Activated T-cell treated with anti-CD3 and anti-CD28 coated beads, Interleukin-2, amount 50 U/mL, for 48 hours (primary cell): Measurements from ENCODE around the gene VTI1A.
"Not testable (repeated sequence)": the region's sequence is repeated elsewhere in the genome, so short reads cannot be mapped to it uniquely, and the experiment has no call there.

Experiments
- DNase-seq, 2 experiments: peaks; one replicate each; pipeline ENCODE4 v3.0.0-alpha.2; 2020

Gene VTI1A

DNA sequence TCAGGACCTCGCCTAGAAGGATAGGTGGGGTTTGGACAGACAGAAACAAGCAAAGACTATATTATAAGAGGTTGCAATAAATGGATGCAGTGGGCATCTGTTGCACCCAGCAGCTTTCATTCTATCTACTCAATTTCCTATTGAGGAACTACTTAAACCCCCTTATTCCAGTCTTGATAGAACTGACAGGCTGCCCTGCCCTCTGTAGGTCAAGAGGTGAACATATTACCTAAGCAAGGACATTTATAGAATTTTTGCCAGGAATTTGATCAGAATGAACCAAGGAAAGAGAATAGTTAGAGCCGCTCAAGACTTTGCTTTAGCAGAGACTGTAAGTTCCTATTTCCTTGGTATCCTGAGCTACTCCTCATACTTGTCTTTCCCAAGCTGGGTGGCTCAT, 9.5 kb downstream of the VTI1A start:
- no peak for DNase-seq

DNA sequence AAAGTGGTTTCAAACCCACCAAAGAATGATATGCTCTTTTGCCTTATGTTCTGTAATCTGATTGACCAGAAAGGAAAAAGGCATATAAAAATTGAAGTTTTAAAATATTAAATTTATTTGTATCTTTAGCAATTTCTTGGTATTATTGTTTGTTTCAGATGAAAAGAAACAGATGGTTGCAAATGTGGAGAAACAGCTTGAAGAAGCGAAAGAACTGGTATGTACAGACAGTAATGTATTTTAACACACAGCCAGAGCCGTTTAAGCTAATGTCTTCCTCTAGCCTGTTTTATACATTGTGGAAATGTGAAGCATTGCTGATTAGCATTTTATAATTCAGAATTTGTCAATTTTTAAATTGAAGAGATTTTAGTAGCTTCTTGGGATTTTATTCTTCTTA, 13.4 kb downstream of the VTI1A start:
- DNase-seq = no peak

DNA sequence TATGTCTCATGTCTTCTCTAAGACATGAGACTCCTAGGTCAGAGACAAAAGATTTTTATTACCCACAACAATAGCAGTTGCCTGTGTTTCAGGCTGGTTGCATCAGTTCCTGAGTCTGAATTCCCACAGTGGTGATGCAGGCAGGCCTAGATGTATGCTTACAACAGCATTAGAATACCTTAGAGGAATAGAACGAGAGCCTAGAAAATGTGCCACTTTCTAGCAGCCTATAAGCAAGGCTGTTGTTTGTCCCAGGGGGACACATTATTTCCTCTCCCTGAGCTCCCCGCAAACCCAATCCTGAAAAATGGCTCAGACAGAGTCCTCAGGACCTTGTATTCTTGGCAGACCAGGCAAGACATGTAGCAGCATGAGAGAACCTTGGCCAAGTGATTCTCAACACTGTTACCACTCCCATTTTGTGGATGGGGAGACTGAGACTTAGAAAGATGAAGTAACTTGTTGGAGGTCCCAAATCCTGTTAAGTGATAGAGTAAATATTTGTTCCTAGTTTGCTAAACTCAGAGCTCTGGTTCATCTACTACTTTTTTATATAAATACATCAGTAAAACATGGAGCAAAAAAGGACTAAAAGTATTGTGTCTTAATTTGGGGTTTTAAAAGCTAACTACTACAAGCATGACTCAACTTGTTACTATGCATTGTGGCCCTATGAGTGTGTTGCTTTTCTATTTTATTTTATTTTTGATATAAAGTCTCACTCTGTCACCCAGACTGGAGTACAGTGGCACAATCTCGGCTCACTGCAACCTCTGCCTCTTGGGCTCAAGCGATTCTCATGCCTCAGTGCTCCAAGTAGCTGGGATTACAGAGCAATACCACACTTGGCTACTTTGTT, 14.2 kb downstream of the VTI1A start:
- peak; percentile 35 to 50 for DNase-seq

DNA sequence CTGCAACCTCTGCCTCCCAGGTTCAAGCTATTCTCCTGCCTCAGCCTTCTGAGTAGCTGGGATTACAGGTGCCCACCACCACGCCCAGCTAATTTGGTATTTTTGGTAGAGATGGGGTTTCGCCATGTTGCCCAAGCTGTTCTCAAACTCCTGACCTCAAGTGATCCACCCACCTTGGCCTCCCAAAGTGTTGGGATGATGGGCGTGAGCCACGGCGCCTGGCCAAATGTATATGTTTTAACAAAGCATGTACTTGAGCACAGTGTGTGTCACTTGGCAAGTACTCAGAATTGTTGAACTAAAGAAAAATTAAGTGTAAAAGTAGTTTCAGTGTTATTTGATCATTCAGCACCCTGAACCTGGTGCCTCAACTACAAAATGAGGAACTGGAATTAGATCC, 17.1 kb downstream of the VTI1A start:
- not testable (repeated sequence) for DNase-seq

DNA sequence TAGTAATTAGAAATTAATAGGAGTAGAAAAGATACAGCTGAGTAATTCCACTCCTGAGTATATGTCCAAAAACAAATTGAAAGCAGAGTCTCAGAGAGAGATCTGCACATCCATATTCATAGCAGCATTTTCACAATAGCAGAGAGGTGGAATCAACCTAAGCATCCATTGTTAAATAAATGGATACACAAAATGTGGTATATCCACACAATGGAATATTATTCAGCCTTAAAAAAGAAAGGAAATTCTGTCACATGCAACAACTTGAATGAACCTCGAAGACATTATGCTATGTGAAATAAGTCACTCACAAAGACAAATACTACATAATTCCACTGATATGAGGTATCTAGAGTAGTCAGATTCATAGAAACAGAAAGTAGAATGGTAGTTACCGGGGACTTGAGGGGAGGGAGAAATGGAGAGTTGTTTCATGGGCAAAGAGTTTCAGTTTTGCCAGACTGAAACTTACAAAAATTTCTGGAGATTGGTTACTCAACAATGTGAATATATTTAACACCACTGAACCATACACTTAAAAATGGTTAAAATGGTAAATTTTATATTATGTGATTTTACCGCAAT, 18.4 kb downstream of the VTI1A start:
- DNase-seq = no peak

DNA sequence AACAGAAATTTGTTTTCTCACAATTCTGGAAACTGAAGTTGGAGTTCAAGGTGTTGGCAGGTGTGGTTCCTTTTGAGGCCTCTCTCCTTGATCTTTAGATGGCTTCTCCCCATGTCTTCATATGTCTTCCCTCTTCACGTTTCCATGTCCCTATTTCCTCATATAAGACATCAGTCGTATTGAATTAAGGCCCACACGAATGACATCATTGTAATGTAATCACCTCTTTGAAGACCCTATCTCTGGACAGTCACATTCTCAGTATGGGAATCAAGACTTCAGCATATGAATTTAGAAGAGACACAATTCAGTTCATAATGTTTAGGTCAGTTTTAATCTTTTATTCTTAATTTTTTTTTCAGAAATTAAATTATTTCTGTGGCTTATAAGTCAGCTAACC, 19.8 kb downstream of the VTI1A start:
- no peak for DNase-seq

DNA sequence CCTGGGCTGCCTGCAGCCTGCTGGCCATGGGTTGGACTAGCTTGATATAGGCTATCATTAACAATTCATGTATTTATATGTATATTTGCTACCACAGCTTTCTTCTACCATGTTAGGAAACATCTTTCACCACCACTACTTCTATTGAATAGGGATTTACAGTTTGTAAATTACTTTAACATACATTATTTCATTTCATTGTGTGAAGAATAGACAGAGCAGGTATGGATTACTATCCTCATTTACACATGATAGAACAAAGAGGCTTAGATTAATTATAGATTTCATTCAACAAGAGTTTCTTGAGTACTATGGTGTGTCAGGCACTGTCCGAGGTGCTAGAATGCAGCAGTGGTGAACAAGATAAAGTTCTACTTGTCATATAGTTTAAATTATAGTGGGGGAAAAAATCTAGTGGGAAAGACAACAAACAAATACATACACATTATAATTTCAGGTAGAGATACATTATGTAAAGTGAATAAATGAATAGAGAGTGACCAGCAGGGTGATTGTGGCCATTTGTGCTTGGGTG, 20.6 kb downstream of the VTI1A start:
- DNase-seq = no peak

DNA sequence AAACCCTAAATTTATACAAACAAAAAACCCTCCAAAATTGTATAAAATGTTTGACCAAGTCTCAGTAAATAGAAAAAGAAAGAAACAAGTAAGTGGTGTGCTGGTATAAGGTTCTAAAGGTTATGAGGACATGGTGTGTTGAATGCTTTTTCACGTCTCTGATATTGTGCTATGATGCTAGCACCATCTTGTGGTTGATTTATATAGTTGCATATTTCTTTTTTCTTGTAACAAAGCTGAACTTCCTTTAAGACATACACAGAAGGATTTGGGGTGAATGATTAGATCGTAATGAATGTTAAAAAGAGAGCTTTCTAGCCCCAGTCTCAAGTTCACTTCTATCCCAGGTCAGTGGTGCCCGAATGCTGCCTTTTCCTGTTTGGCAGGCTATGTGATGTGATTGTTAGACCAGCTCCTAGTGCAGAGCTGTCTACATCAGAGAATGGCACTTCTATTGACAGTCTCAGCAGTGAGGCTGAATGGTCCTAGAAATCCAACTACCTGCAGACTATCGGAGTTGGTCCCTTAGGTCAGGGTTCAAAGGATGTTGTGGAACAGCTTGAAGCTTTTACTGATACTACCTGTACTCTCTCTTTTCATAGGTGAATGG, 25.0 kb downstream of the VTI1A start:
- peak in 1 of 2 experiments; percentile 24 for DNase-seq

DNA sequence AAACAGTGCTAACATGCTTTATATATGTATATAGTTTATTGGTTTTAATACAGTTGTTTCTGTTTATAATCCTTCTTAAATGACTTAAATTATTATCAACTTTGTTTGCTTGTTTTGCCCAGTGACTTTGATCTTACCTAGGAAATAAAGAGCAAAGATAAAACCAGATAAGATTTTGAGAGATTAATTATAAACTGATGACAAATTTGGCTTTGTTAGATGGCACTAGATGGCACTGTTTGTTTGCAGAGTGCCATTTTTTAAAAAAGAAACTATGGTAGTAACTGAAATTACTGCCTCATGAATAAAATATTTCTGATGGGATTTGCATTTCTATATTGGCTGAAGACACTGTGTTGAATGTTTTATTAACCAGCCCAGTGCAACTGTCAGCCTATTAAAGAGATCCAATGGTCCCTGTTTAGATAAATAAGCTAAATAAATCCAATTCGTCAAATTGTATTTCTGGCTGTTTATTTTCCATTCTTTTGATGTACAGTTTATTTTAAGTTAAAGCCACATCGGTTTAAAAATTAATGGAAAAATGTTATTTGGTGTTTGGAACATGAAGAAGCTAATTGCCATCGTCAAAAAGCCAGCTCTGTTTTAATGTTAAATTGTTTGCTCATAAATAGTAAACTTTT, 28.7 kb downstream of the VTI1A start:
- no peak for DNase-seq

DNA sequence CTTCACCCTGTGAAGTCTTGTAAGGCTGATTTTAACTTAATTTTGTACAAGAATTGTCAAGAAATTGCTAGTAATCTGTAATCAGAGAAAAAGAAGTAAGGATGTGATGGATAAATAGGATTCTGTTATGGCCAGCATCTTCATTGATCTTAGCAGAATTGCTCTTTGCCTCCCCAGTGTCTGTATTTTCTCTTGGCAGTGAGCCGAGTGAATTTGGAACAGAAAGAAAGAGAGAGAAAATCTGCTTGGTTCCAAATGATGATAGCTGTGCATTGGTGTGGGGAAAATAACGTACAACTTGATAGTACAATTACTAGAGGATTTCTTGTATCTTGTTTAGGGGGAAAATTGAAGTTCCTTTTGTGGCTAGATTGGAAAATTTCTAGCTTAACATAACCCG, 34.6 kb downstream of the VTI1A start:
- DNase-seq = no peak

DNA sequence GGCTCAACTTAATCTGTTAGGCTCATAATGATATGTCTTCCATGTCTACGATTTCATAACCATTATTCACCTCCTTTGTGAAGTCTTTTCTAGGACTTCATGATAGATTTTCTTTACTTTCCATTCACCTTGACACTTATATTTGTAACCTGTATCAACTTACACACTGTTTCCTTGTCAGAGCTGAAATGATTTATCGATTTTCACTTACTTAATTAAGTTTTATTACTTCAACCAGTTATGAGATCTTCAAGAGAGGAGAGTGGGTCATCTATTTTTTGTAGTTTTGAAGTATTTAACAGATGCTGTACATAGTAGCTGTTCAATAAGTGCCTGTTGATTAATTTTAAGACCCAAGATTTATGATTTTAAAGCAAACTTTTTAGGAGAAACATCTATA, 37.4 kb downstream of the VTI1A start:
- DNase-seq = no peak

DNA sequence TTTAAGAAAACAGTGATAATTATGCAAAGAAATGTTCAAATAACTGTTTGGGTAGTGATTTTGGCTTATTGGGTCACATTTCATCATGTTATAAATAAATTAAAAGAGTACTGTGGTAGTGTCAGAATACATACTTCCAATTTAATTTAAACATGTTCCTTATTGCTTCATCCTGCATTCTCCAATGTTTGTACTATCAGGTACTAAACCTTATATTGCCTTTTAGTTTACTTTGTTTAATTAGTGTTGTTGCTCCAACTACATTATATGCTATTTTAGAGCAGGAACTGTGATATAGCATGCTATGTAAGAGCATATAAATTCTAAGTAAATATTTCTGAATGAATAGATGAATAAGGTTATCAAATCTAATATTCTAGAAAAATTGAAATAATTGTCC, 40.9 kb downstream of the VTI1A start:
- DNase-seq = no peak

DNA sequence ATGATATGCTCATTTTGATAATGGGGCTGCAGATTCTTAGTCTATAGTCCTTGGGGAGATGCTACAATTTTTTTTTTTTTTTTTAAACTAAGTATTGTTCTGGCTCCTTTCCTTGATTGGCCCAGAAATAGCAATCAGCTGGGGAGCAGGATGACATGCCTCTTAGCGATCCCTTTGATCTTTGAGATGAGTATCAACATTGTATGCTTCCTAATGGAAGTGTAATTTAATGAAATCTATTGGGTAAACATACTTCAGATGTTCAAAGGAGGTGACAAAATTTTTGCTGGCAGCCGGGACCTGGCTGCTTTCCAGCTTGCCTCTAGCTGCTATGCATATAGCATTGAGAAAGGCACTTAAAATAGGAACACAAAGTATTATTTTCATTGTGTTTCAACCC, 43.5 kb downstream of the VTI1A start:
- DNase-seq = no peak

DNA sequence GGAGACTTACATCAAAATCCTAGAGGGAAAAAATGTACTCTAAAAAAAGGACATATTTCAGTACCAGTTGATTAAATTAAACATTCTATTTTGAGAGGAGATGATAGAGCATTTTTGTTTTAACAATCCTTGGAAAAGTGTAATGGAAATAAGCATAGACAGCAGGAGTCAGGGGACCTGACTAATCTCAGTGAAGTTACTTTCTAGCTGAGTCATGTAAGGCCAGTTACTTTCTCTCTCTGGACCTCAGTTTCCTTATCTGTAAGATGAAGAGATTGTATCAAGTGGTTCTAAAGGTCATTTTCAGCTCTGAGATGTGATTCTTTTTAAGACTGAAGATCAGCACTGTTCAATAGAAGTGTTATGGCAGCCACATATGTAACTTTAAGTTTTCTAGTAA, 44.1 kb downstream of the VTI1A start:
- no peak for DNase-seq

DNA sequence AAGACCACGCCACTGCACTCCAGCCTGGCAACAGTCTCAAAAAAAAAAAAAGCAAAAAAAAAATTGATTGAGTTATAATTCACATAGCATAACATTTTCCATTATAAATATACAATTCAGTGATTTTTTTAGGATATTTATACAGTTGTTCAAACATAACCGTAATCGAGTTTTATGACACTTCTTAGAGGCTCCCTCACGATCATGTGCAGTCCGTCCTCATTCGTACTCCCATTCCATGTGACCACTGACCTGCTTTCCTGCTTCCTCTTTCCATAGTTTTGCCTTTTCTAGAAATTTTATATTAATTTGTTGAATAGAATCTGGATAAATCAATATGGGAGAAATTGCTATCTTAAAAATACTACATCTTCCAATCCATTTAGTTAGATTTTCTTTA, 45.7 kb downstream of the VTI1A start:
- no peak for DNase-seq

DNA sequence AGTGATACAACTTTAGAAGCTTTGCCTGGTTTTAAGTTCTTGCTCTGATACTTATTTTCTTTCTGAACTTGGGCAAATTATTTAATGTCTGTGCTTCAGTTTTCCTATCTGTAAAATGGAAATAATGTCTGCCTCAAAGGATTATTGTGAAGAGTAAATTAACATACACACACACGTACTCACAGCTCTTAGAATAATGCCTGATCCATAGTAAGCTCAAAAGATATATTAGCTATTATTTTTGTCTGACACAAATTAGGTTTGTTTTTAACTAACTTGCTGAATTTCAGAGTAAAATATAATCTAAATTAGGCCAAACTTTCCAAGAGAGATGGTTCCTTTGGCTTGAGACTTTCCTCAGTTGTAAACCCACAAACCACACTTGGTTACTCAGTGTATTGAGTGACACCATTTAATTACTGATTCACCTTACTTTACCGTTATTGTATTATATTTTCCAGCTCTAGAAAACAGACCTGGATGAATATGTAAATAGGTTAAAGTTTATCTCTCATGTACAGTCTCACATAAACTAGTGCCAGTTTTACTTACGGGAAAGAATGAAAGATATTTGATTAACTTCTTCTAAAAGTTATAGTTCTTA, 50.4 kb downstream of the VTI1A start:
- no peak for DNase-seq

DNA sequence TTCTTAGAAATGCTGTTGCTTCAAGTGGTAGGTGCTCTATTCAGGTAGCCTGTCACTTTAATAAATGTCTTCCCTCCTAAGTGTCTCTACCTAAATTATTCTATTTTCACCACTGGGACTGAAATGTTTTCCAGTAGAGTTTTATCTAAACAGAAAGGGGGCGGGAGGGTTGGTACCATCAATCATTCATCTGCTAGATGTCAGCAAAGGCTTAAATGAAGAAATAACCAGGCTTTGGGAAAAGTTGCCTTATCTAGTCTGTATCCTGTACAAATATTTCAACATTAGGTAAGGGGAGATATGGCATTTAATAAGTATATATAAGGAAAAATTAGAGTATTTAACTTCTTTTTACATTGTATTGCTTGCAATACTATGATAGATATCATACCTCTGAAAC, 51.8 kb downstream of the VTI1A start:
- no peak for DNase-seq

DNA sequence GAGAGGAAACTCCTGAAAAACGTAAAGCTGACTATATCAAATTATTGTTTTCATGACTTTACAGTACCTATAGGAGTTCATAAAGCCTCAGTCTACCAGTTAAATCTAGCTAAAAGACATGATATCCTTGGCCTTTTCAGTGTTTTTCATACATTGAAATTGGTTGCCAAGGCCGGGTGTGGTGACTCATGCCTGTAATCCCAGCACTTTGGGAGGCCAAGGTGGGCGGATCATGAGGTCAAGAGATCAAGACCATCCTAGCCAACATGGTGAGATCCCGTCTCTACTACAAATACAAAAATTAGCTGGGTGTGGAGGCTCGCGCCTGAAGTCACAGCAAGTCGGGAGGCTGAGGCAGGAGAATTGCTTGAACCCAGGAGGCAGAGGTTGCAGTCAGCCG, 53.0 kb downstream of the VTI1A start:
- not testable (repeated sequence) for DNase-seq

DNA sequence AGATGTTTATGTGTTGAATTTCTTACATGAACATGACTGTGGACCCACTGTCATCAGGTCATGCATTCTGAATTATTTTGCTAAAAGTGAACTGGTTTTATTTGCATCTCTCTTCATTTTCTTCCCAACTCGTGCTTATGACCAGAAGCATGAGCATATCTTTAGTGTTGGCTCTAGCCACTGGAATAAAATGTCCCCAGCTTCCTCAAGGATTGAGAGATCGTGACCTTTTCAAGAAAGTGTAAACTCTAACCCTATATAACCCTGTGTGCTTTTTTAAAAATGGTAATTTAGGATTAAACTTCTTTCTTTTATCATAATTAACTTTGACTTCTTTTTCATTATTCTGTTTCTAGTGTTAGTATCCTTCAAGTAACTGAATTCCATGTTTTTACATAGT, 55.5 kb downstream of the VTI1A start:
- no peak for DNase-seq

DNA sequence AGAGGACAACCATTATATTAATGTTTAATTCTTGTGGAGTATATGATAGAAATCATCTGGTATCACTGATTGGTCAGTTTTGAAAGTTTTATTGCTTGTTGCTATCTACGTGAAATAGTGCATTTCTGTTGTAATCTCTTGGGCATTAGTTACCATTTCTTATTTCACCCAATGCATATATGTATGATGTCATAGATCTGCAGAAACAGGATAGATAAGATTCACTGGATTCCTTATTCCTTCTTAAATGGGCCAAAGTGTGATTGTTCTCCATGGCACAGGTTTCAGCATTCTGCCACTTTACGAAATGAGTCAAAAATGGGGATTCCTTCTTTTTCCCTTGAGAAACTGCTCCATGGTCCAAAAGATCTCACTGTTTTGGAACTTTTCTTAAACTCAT, 56.6 kb downstream of the VTI1A start:
- DNase-seq = no peak

DNA sequence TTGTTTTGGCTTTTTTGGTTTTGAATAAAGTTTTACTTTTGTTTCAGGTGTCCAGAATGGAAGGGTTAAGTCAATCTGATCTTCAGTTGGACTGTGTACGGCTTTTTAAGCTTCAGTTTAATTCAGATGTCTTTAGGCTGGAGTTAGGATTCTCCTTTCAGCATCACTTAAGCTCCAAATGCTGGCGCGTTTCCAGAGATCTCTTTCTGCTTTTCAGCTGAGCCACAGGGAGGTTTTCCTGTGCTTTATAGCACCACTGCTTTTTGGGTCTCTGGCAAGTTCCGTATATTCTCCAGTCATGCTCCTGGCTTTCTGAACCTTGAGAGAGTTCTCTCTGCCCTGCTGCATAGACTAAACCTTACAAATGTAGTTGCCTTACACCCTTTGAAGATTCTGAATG, 60.0 kb downstream of the VTI1A start:
- DNase-seq = no peak

DNA sequence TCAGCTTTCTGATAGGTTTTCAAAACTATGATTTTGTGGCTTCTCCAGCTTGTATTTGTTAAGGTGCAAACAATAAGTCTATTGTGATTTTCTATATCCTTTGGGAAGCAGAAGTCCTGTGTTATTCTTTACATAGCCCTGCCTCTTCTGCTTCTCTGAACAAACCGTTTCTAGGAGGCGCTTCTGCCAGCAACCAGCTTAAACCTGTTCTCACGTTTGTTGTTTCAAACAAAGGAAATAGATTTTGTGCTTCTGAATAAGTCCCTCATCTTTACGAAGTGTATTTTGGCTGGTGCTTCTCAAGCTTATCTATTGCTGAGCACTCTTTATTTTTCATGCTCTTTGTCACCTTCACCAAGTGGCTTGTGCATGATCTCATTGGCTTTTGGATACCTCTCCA, 61.0 kb downstream of the VTI1A start:
- no peak for DNase-seq
